Measurements from ENCODE around the gene CELA2A.

GRCh38 chr1:15425958-15426357 lies 30.6 kb upstream of the CELA2A start:
- TF ChIP-seq ZFP3 (CRISPR knock-in tag; IDR thresholded peaks at IDR 0.05) = no peak
- TF ChIP-seq TOX (CRISPR knock-in tag; IDR thresholded peaks at IDR 0.05; ENCODE audit: borderline replicate concordance) = no peak
- TF ChIP-seq RARB (CRISPR knock-in tag; IDR thresholded peaks at IDR 0.05) = no peak
- no peak for TF ChIP-seq OSR1 (CRISPR knock-in tag; IDR thresholded peaks at IDR 0.05)
- no peak for TF ChIP-seq ZNF8 (CRISPR knock-in tag; IDR thresholded peaks at IDR 0.05)
- TF ChIP-seq CREB5 (CRISPR knock-in tag; IDR thresholded peaks at IDR 0.05; ENCODE audit: low read depth) = no peak
- TF ChIP-seq ZNF565 (CRISPR knock-in tag; conservative IDR thresholded peaks at IDR 0.05; ENCODE audit: low read depth) = no peak
- TF ChIP-seq ESRRG (CRISPR knock-in tag; IDR thresholded peaks at IDR 0.05) = no peak
- no peak for TF ChIP-seq CSDC2 (CRISPR knock-in tag; IDR thresholded peaks at IDR 0.05)
